ENCODE measurements around the gene PRRX2.

DNA sequence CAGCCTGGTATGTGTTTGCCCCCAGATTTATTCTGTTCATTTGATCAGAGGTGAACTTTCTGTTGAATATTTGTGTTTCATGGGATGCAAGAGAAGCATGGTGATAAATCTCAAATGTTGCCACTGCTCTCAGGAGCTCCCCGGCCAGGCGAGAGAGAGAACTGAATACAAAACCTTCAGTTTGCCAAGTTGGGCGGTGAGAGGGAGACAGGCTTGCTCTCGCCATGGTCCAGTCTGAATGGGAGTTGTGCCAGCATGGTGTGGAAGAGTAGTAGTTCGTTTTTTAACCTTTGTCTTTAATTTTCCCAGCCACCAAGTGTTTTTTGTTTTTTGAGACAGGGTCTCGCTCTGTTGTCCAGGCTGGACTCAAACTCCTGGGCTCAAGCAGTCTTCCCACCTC is 36.7 kb upstream of the PRRX2 start:
- no peak for TF ChIP-seq SP1 (IDR thresholded peaks at IDR 0.05)
- TF ChIP-seq TARDBP (IDR thresholded peaks at IDR 0.05), result no peak
- no peak for TF ChIP-seq BHLHE40 (IDR thresholded peaks at IDR 0.05; ENCODE audit: borderline replicate concordance)
- no peak for TF ChIP-seq ARNT (IDR thresholded peaks at IDR 0.05)
- TF ChIP-seq NFRKB (IDR thresholded peaks at IDR 0.05), result no peak
- TF ChIP-seq LEF1 (IDR thresholded peaks at IDR 0.05; ENCODE audit: borderline replicate concordance), result no peak
- TF ChIP-seq, protein P1, sequence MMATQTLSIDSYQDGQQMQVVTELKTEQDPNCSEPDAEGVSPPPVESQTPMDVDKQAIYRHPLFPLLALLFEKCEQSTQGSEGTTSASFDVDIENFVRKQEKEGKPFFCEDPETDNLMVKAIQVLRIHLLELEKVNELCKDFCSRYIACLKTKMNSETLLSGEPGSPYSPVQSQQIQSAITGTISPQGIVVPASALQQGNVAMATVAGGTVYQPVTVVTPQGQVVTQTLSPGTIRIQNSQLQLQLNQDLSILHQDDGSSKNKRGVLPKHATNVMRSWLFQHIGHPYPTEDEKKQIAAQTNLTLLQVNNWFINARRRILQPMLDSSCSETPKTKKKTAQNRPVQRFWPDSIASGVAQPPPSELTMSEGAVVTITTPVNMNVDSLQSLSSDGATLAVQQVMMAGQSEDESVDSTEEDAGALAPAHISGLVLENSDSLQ (IDR thresholded peaks at IDR 0.05), result no peak
- TF ChIP-seq ZNF384 (IDR thresholded peaks at IDR 0.05), result no peak
- TF ChIP-seq ELF4 (IDR thresholded peaks at IDR 0.05), result no peak
